Activated naive CD8-positive, alpha-beta T cell treated with anti-CD3 and anti-CD28 coated beads, Interleukin-2, amount 50 U/mL, for 16 hours (primary cell): ENCODE data around the gene ATF7IP2.
"Not testable (repeated sequence)": the region's sequence is repeated elsewhere in the genome, so short reads cannot be mapped to it uniquely, and the experiment has no call there.

Experiments used
- DNase-seq: peaks from one replicate; pipeline ENCODE4 v3.0.0-alpha.2; 2020; ENCODE audit warnings: low read depth, low spot score

The ATF7IP2 gene, protein sequence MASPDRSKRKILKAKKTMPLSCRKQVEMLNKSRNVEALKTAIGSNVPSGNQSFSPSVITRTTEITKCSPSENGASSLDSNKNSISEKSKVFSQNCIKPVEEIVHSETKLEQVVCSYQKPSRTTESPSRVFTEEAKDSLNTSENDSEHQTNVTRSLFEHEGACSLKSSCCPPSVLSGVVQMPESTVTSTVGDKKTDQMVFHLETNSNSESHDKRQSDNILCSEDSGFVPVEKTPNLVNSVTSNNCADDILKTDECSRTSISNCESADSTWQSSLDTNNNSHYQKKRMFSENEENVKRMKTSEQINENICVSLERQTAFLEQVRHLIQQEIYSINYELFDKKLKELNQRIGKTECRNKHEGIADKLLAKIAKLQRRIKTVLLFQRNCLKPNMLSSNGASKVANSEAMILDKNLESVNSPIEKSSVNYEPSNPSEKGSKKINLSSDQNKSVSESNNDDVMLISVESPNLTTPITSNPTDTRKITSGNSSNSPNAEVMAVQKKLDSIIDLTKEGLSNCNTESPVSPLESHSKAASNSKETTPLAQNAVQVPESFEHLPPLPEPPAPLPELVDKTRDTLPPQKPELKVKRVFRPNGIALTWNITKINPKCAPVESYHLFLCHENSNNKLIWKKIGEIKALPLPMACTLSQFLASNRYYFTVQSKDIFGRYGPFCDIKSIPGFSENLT

DNA sequence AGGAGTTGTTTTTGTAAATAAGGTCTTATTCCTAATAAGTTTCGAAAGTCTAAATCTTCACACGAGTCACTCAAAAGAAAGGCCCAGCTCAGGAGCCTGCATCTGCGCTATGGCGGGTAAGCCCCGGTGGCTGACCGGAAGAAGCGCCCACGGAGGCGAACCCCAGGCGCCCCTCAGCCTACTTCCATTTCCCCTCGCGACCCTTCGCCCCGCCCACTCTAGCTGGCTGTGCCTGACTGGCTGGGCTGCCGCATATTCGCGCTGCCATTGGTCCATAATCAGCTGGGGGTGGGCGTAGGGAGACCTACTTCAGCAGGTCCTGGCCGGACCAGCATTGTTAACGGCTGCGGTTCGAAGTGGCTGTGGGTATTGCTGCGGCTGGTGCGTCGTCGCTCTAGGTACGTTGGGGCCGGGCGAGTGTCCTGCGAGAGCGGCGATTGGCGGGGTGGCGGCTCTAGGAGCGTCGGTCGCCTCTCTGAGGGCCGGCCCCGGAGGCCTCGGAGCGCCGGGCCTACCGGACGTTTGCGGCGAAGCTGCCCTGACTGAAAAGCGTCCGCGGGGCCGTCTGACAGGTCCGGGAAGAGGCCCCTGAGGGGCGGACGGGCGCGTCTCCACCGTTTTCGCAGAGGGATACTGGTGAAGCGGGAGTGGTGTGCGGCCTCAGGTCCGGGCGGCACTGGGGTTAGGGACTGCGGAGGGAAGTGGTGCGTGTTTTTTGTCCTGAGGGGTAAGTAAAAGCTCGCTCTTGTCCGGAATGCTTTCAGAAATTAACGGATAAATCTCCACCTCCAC lies at the start of gene ATF7IP2:
Gene ATF7IP2, plus strand, starts transcription at position 337 of the 792 bp plus-strand sequence. CDS start 44,560 bp downstream, outside the sequence.
- peak; percentile 87 for DNase-seq

DNA sequence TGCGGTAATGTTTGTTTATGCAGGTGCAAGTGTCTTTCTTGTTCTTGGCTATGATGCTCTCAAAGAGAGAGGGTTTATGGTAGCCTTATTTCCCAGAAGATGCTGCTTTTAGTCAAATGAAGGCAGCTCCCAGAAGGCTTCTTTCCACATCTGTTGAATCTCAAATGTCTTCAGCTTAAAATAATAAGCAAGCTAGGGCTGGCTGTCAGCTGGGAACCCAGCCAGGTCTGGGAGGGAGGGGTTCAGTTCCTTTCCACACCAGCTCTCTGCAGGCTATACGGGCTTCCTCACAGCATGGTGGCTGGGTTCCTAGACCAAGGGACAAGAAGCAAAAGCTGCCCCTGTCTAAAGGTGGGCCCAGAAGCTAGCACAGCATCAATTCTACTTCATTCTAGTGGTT lies 47.4 kb upstream of the ATF7IP2 start:
- no peak for DNase-seq

DNA sequence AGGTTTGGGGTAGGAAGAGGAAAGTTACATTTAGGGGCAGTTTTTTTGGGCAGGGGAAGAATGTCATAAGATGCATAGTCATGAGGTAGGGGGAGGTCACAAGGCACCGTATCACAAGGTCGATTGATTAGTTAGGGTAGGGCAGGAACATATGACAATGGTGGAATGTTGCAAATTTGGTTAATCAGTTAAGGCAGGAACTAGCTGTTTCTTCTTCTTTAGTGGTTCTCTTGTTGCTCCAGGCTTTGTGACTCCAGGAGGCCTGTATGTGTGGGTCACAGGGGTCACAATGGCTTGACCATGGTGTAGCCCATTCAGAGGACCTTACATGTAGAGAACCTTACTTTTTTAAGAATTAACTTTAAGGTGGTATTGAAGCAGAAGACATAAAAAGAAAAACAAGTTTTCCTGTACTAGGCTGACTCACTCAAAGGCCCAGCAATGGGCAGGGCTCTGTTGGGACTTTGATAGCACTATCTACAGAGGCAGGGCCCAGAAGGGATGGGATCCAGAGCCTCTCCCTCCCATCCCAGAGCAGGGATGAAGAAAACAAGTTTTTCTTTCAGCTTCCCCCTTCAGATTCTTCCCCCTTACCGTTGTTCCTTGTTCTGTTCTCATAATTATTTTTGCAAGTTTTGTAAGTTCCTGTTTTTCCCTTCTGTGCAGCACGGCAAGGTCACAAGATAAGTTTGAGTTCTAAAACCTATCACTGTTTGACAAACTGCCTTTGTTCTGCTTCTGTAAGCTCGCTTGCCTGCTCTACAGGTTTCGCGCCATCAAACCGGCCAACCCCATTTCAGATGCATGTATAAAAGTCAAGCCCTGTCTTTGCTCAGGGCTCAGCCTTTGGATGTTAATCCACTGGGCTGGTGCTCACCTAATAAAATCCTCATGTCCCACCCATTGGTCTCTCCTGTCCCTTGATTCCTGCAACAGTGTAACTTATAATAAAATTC lies 45.8 kb upstream of the ATF7IP2 start:
- no peak for DNase-seq

DNA sequence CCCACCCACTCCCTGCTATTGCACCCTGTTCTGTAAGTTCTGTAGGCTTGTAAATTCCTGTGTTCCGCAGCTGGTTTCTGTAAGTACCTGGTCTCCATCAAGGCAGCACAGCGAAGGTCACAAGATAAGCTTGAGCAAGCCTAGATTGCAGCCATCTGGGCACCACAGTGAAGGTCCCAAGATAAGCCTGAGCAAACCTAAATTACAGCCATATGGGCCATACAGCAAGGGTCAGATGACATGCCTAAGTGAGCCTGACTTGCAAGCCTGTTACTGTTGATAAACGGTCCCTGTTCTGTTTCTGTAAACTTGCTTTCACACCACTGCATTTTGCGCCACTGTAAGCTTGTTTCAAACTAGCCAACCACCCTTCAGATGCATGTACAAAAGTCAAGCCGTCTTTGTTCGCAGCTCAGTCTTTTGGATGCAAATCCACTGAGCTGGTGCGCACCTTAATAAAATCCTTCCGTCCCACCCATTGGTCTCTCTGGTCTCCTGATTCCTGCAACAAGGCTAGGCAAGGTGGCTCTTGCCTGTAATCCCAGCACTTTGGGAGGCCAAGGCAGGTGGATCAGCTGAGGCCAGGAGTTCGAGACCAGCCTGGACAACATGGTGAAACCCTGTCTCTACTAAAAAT lies 42.6 kb upstream of the ATF7IP2 start:
- no peak for DNase-seq

DNA sequence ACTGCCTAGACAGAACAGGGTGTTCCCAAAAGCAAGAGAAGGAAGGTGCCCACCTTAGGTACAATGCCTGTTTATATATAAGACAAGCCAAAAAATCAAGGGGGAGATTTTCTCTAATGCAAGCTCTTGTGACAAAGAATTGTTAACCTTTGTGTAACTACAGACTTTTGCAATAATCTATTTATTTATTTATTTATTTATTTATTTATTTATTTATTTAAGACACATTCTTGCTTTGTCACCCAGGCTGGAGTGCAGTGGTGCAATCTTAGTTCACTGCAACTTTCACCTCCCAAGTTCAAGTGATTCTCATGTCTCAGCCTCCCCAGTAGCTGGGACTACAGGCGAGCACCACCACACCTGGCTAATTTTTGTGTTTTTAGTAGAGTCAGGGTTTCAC lies 41.2 kb upstream of the ATF7IP2 start:
- not testable (repeated sequence) for DNase-seq

DNA sequence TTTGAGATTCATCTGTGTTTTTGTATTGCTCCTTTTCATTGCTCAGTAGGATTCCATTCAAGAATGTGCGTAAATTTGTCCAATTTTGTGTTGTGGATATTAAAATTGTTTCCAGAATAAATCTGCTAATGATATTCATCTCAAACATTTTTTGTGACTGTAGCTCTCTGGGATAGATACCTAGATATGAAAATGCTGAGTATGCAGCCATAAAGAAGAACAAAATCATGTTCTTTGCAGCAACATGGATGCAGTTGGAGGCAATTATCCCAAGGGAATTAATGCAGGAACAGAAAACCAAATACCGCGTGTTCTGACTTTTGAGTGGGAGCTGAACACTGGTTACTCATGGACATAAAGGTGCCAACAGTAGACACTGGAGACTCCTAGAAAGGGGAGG lies 40.2 kb upstream of the ATF7IP2 start:
- no peak for DNase-seq

DNA sequence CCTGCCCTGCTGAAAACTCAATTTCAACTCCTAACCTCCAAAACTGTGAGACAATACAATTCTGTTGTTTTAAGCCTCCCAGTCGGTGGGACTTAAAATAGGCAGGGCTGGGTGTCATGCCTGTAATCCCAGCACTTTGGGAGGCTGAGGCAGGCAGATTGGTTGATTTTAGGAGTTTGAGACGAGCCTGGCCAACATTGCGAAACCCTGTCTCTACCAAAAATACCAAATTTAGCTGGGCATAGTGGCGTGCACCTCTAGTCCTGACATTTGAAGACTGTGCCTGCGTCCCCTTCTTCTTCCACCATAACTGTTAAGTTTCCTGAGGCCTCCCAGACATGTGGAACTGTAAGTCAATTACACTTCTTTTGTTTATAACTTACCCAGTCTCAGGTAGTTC lies 36.0 kb upstream of the ATF7IP2 start:
- DNase-seq, result no peak

DNA sequence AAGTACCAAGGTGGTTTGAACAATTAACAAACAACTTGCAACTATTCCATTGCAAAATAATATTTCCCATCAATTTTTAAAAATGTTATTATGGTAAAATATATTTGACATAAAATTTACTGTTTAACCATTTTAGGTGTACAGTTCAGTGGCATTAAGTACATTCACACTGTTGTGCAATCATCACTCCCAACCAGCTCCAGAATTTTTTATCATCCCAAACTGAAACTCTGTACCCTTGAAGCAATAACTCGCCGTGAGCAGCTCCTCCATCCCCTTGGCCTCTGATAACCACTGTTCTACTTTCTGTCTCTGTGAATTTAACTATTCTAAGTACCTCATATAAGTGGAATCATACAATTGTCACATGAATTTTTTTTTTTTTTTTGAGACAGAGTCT lies 33.6 kb upstream of the ATF7IP2 start:
- DNase-seq, result no peak

DNA sequence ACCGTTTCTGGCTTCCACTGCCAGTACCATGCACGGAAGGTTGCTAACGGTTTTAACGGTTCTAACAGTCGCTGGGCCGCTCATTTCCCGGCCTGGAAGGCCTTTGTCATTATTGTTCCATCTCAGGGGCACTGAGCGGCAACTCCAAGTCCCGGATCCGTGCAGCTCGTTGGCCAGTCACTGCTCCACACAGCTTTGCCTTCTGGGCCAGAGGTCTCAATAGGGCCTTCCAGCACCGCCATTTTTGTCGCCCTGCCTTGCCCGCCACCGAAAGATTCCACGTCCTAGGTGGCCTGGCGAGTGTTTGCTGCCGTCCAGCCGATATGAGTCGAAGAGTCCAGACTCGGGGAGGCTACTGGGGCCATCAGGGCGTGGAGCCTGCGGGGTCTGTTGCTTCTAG lies 30.3 kb upstream of the ATF7IP2 start:
- DNase-seq, result no peak

DNA sequence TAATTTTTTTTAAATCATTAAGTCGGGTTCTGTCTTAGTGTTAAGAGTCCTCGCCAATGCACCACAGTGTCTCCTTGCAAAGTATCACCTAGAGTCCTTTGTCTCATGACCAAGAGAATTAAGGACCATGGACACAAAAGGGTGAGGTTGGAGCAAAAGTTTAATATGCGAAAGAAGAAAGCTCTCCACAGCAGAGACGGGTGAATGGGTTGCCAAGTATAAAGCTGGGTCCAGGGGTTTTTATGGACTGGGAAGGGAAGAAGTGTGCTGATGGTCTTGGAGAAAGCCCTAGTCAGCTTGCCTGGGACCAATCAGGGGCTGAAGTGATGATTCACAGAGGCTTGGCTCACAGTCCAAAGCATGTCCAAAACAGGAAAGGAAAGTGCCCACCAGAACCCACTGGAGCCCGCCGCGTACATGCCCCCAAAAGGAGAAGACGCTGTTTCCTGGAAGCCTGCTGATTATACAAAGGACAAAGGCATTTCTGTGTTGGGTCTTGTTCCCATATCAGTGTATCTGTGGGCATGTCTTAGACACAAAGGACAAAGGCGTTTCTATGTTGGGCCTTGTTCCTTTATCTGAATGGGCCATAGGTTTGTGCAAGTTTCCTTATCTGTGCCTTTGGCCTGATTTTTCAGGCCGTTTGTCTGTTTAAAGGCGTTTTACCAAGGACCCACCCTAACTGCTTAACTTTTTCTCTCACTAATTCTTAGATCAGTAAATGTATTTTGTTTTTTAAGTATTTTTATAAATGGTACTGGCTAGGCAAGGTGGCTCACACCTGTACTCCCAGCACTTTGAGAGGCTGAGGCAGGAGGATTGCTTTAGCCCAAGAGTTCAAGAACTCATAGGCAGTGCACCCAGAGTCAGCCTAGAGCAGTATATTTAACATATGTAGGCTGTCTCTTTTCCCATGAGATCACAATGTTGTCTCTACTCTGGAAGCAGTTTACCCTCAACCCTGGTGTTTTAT lies 28.7 kb upstream of the ATF7IP2 start:
- DNase-seq, result no peak

DNA sequence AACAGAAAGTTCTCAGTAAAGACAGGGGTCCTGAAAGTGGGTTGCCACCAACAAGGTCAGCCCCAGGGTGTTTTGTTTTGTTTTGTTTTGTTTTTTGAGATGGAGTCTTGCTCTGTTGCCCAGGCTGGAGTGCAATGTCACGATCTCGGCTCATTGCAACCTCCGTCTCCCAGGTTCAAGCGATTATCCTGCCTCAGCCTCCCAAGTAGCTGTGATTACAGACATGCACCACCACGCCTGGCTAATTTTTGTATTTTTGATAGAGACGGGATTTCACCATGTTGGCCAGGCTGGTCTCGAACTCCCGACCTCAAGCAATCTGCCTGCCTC lies 24.1 kb upstream of the ATF7IP2 start:
- DNase-seq, result not testable (repeated sequence)

DNA sequence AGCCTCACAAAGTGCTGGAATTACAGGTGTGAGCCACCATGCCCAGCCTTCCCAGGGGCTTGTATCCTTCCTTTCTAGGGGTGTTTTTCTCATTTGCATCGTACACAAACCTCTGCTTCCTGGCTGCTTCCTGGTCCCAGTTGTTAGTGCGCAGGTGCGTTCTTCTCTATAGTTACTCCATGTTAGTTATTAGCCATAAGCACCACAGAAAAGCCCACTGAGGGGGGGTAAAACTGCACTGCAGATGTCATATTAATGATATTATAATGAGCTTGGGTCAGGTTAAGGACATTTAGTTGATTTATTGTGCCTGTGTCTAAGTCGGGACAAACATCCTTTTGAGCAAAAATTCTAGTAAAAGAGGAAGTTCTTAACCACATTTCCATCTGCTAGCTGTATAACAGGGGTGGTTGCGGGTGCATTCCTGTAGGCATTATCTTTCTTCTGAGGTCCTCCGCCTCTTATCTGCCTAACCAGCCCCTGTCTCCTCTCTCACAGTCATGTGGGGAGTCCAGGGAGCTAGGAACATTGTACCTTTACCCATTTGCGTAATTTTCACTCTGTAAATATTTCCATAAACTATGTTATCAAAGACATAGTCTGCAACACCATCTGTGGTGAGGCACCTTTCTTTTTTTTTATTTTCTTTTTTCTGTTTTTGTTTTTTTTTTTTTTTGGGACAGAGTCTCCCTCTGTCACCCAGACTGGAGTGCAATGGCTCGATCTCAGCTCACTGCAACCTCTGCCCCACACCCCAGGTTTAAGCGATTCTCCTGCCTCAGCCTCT lies 23.6 kb upstream of the ATF7IP2 start:
- DNase-seq, result no peak

DNA sequence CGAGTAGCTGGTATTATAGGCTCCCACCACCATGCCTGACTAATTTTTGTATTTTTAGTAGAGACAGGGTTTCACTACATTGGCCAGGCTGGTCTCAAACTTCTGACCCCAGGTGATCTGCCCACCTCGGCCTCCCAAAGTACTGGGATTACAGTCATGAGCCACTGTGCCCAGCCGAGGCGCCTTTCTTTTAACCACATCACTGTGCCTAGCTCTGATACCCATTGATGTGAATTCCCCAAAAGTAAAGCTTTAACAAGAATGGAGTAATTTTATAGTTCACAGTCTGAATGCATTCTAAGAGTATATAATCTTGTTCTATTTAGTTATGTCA lies 23.0 kb upstream of the ATF7IP2 start:
- DNase-seq, result not testable (repeated sequence)

DNA sequence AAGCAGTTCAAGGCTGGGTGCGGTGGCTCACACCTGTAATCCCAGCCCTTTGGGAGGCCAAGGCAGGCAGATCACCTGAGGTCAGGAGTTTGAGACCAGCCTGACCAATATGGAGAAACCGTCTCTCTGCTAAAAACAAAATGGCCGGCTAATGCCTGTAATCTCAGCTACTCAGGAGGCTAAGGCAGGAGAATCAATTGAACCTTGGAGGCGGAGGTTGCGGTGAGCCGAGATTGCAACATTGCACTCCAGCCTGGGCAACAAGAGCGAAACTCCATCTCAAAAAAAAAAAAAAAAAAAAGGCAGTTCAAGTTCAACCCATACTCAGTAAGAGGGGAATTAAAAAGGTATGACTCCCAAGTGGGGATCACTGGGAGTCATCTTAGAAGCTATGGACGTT lies 19.2 kb upstream of the ATF7IP2 start:
- DNase-seq, result not testable (repeated sequence)

DNA sequence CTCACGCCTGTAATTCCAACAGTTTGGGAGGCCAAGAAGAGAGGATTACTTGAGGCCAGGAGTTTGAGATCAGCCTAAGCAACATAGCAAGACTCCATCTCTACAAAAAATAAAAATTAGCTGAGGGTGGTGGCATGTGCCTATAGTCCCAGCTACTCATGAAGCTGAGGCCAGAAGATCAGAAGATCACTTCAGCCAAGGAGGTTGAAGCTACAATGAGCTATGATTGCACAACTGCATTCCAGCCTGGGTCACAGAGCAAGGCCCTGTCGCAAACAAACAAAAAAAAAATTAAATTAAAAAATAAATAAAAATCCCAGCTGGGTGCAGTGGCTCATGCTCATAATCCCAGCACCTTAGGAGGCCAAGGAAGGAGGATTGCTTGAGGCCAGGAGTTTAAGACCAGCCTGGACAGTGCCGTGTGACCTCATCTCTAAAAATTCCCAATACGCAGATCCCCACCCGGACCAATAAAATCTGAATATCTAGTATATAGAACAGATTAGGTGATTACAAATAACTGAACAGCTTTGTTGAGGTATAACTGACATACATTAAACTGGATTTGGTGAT lies 18.2 kb upstream of the ATF7IP2 start:
- no peak for DNase-seq

DNA sequence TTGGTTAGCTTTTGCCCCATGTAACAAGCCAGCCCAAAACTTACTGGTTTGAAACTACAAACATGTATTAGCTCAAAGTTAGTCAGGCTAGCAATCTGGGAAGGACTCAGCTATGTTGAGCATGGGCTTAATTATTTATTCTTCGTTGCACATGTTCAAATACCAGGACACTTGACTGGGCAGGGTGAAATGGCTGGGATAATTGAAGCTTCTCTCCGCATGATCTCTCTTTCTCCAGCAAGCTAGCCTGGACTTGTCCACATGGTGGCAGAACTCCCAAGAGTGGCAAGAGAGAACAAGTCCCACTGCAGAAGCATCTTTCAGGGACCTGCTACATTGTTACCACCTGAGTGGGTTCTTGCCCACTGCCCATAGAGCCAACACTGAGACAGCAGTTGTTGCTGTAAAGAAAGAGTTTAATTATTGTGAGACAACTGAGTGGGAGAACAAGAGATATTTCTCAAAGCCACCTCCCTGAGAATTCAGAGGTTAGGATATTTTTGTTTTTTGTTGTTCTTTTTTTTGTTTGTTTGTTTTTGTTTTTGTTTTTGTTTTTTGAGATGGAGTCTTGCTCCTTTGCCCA lies 16.8 kb upstream of the ATF7IP2 start:
- DNase-seq, result no peak

DNA sequence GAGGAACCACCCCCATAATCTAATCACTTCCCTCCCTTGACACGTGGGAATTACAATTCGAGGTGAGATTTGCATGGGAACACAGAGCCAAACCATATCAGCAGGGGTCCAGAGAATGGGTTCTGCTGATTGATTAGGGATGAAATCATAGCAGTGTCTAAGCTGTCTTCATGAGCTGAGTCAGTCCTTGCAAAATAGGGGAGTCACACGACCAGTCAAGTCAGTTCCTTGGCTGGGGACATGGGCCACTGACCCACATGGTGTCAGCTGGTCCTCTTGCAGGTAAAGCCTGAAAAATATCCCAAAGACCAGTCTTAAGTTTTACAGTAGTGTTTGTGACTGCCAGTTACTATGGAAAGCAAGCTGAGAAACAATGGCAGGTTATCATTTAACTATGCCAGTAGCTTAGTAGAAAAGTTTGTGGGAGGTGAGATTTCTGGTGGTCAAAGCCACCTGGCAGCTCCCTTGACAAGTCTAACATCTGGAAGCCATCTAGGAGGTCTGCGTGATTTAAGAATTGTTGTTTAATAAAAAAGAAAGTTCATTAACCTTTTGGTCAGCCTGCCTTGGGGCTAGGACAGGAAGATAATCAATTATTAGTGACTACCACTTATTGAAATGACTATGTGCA lies 15.7 kb upstream of the ATF7IP2 start:
- no peak for DNase-seq

DNA sequence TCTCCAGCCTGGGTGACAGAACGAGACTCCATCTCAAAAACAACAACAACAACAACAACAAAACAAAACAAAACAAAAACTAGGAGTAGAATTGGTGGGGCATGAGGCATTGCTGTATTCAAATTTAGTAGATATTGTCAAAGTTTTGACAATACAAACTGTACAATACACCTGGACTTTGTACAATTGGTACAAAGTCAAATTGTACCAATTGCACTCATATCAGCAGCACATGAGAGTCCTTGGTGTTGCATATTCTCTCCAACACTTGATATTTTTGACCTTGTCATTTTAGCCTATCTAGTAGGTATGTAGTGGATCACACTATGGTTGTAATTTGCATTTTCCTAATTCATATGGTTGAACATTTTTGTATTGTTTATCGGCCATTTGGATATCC lies 14.3 kb upstream of the ATF7IP2 start:
- DNase-seq, result no peak
